Endothelial cell of hepatic sinusoid (primary cell): ENCODE measurements around the gene EFCAB6.

ENCODE experiments used
- in situ Hi-C: cut with HindIII; loops from 2 replicates; pipeline ENCODE4 v1.10.0; 2017; ENCODE audit warnings: low sequenced_read_pairs

Gene EFCAB6

GRCh38 chr22:43652845-43653244 is 159.3 kb downstream of the EFCAB6 start:
- in situ Hi-C loops = no loop called here

DNA sequence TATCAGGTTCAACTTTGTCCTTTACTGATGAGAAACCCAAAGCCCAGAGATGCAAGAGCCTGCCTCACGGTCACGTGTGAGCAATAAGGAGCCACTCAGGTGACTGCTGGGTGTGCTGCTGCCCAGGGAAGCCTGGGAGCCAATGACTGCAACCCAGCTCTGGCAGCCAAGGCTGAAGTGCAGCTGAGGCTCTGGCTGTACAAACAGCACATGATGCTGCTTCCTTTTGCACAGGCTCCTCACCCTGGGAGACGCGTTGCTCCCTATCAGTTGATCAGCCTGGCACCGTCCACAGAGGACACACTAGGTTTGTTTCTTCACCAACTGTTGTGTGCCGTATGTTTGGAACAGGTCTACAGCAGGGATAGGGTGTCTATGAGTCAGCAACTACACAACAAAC is 168.7 kb downstream of the EFCAB6 start:
- in situ Hi-C loops = no loop called here

- in situ Hi-C loops = no loop called here
Measured at GRCh38 chr22:43642319-43643206, 169.5 kb downstream of the EFCAB6 start.

DNA sequence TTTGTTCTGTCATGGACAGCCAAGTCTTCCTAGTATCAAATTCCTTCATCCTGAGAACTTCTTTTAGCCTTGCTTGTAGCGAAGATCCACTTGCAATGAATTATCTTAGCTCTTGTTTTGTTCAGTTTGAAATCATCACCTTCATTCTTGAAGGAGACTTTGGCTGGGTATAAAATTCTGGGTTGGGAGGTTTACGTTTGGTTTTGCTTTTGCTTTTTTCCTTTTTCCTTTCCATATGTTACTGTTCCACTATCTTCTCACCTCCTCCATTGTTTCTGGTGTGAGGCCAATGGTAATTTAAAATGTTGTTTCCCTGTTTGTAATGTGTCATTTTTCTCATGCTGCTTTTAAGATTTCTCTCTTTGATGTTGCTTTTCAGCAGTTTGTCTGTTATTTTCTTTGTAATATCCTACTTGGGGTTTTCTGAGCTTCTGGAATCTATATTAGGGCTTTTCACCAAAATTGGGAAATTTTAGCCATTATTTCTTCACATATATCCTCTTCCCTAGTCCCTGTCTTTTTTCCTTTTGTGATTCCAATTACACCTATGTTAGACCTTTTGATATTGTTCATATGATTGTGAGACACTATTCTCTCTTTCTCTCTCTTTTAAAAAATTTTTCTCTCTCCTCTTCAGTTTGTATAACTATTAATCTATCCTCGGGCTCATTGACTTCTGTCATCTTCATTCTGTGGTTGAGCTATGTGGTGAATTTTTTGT is 172.7 kb downstream of the EFCAB6 start:
- in situ Hi-C loops = no loop called here

DNA sequence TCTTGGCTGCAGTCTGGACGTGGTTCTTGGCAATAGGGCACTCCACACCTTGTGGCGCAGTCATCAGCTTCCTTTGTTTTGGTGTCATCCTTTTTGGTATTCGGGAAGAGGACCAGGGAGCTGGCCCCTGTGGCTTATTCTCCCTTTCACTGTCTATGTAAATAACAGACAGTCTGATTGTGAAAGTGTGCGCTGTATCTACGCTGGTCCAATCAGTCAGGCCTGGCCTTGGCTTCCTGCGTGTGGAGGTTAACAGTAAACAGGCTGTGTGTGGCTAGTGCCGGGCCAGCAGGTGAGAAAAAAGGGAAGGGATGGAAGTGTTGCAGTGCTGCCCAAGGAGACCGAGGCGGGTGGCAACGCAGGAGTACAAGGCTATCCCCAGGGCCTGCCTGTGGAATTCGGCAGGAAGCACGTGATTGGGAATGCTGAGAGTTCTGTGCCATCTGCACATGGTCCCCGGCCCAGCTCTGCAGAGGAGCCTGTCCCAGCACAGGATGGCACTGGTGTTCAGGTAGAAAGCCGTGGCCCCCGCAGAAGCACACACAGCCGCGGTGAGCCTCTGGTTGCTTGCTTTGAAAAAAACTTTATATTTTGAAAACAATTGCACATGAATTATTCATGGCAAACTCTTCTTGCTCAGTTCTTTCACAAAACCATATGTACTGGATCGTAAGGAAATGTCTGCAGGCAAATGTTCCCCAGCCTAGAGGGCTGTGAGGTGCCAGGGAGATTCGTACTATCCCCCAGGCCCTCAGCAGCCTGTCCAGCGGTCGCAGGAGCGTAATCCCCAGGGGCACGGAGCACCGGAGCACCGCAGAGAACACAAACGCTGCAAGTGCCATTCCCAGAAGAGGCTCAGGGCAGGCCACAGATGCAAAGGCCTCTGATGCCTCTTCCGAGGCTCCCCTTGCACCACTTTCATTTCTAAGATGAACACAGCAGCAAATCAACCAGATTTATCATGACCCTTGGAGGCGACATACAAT is 174.5 kb downstream of the EFCAB6 start:
- in situ Hi-C loops = no loop called here

- in situ Hi-C loops = no loop called here
Measured at GRCh38 chr22:43636086-43636485, 176.0 kb downstream of the EFCAB6 start.

- in situ Hi-C loops = no loop called here
Measured at GRCh38 chr22:43635101-43635500, 177.0 kb downstream of the EFCAB6 start.

GRCh38 chr22:43634316-43634715 is 177.8 kb downstream of the EFCAB6 start:
- in situ Hi-C loops = no loop called here

- in situ Hi-C loops = no loop called here
Measured at GRCh38 chr22:43633631-43634285, 178.3 kb downstream of the EFCAB6 start.

- in situ Hi-C loops = no loop called here
Measured at GRCh38 chr22:43631846-43632245, 180.3 kb downstream of the EFCAB6 start.

DNA sequence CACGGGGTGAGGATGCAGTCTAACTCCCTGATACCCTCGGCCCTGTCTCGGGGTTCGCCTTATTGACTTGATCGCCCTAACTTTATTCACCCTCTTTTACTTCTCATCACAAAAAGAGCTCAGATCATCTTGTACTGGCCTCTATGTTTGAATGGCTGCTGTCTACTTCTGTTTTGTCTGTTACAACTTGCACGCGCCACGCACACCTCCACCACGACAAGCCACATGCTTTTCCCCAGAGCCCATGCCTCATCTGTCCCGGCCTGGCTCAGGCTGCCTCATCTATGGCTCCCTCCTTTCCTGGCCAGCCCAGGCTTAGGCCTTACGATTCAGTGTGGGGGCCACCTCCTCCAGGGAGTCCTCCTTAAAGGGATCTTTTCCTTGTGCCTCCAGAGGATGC is 180.9 kb downstream of the EFCAB6 start:
- in situ Hi-C loops = no loop called here

DNA sequence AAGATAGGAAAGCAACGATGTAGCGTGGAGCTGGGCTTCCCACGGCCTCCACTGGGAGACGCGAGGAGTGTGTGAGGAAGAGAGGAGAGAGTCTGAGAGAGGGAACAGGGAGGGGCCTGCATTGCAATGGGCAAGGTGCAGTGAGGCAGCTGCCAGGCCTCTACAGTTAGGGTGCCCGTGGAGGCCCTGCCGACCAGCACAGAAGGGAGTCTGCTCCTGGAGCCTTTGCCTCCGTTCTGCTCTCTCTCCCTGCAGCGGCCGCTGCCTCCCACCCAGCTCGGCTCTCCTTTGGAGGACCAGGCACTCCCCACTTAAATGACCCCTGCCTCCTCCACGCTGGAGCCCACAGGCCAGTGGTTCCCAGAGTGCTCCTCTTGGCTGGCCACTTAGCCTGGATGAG is 181.7 kb downstream of the EFCAB6 start:
- in situ Hi-C loops = no loop called here

GRCh38 chr22:43628250-43628649 is 183.9 kb downstream of the EFCAB6 start:
- in situ Hi-C loops = loop anchor here (5.0 kb wide), 1 partner anchor 86 kb away; no protein-coding TSS in a partner anchor

GRCh38 chr22:43627485-43628213 is 184.5 kb downstream of the EFCAB6 start:
- in situ Hi-C loops = loop anchor here (5.0 kb wide), 1 partner anchor 85 kb away; no protein-coding TSS in a partner anchor

GRCh38 chr22:43625242-43625641 is 186.9 kb downstream of the EFCAB6 start:
- in situ Hi-C loops = loop anchor here (5.0 kb wide), 1 partner anchor 83 kb away; no protein-coding TSS in a partner anchor

DNA sequence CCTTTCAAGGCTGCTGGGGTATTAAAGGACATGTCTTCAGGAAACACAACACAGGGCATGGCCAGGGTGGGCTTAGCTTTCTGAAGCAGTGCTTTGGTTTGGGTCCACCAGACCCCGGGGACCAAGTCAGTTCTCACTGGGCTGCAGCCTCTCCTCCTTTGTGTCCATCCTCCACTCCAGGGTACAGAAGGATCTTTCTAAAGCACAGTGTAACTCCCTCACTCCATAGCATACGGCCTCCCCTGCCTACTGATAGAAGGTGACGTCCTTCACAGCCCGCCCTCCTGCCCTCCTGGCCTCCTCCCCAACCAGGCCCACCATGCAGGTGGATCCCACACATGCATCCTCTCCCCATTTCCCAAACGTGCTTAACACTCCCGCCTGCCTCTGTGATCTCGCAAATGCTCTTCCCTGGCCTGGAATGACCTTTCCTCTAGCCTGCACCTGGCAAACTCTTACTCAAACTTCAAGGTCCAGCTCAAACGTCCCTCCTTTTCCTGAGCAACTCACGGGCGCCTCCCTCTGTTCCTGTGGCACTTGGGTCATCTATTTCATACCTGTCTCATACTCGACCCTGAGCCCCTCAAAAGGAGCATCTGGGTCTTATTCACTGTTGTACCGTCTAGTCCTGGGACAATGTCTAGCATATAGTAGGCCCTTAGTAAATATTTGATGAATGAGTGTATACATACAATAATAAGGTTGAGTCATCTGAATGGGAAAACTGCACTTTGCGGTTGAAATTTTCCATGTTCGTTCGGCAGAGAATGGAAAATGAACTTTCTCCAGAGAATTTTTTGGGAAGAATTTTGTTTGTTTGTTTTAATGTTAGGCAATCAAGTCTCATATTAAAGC is 187.7 kb downstream of the EFCAB6 start:
- in situ Hi-C loops = no loop called here

GRCh38 chr22:43622886-43623285 is 189.2 kb downstream of the EFCAB6 start:
- in situ Hi-C loops = no loop called here

- in situ Hi-C loops = no loop called here
Measured at GRCh38 chr22:43620197-43620596, 191.9 kb downstream of the EFCAB6 start.

GRCh38 chr22:43618517-43618916 is 193.6 kb downstream of the EFCAB6 start:
- in situ Hi-C loops = no loop called here
